H1 (cell line): ENCODE results near the gene C11orf71. TPM values are rescaled to one million over a fixed set of nuclear protein-coding genes. Genes with fewer than 3 reads are reported as not detected.

Source experiments
- CTCF ChIA-PET: fragments of 300-600 bp; sonication (Branson Sonifier 250); formaldehyde crosslinking; loops from one replicate; lab custom pipeline; 2021; ENCODE audit not compliant: partially characterized antibody; lab: Charles Lee
- POLR2A ChIA-PET: fragments of 300-600 bp; sonication (Branson Sonifier 250); formaldehyde crosslinking; loops from one replicate; lab custom pipeline; 2021; ENCODE audit warnings: inconsistent platforms; ENCODE audit not compliant: partially characterized antibody; lab: Charles Lee
- DNase-seq, 2 experiments: peaks; one replicate each; pipeline versions ENCODE4 v3.0.0 to v3.0.0-alpha.2; 2010 to 2022; ENCODE audit warnings: low spot score in 2 of 2, low read depth in 1 of 2, mixed read lengths in 1 of 2
- FAIRE-seq: peaks from 2 replicates; lab custom pipeline; 2011; peaks lifted over from hg19 to GRCh38; lab: Jason Lieb, UNC
- H2AFZ ChIP-seq: 2 replicates; pipeline ENCODE4 v1.8.1; 2012; ENCODE audit warnings: low read length, inconsistent platforms
- H2AK5ac ChIP-seq: 2 replicates; pipeline ENCODE4 v1.6.1; 2013; ENCODE audit warnings: low read depth, low read length
- H2BK120ac ChIP-seq: replicated peaks from 2 replicates; pipeline ENCODE3; 2013; ENCODE audit warnings: low read depth, low read length, inconsistent platforms
- H2BK12ac ChIP-seq: 2 replicates; pipeline ENCODE4 v1.6.1; 2013; ENCODE audit warnings: low read depth, low read length
- H2BK15ac ChIP-seq: 2 replicates; pipeline ENCODE4 v1.6.1; 2013; ENCODE audit warnings: low read length
- H2BK20ac ChIP-seq: 2 replicates; pipeline ENCODE4 v1.6.1; 2013; ENCODE audit warnings: low read length
- H2BK5ac ChIP-seq: 2 replicates; pipeline ENCODE4 v1.6.1; 2013; ENCODE audit warnings: low read depth, low read length
- H3K14ac ChIP-seq: 2 replicates; pipeline ENCODE4 v1.6.1; 2013; ENCODE audit warnings: inconsistent platforms; ENCODE audit not compliant: insufficient read length
- H3K18ac ChIP-seq: 2 replicates; pipeline ENCODE4 v1.6.1; 2013; ENCODE audit warnings: low read length; ENCODE audit errors: extremely low read depth
- H3K23ac ChIP-seq: 2 replicates; pipeline ENCODE4 v1.6.1; 2013; ENCODE audit warnings: inconsistent platforms; ENCODE audit not compliant: insufficient read length
- H3K23me2 ChIP-seq: 2 replicates; pipeline ENCODE4 v1.6.1; 2013; ENCODE audit warnings: low read depth, low read length
- H3K27ac ChIP-seq: 2 replicates; pipeline ENCODE4 v1.6.1; 2011; ENCODE audit warnings: low read depth, low read length, inconsistent platforms
- H3K27me3 ChIP-seq, 4 experiments: replicated peaks in 1 of 4; 1 replicate in 1 of 4; 2 replicates in 3 of 4; pipeline versions ENCODE4 v1.6.1 to v1.8.1; 2011 to 2013; ENCODE audit warnings: low read length in 3 of 4, mild to moderate bottlenecking in 3 of 4, inconsistent platforms in 2 of 4, mixed read lengths in 2 of 4, moderate library complexity in 1 of 4; ENCODE audit not compliant: control insufficient read depth in 3 of 4, insufficient read depth in 3 of 4; ENCODE audit errors: extremely low read depth in 1 of 4
- H3K36me3 ChIP-seq, 4 experiments: 2 replicates each; pipeline versions ENCODE4 v1.6.1 to v1.8.1; 2011 to 2013; ENCODE audit warnings: mild to moderate bottlenecking in 4 of 4, low read length in 3 of 4, moderate library complexity in 2 of 4, control low read depth in 1 of 4, inconsistent platforms in 1 of 4; ENCODE audit not compliant: insufficient read depth in 4 of 4, control insufficient read depth in 2 of 4
- H3K4ac ChIP-seq: replicated peaks from 2 replicates; pipeline ENCODE3; 2013; ENCODE audit warnings: low read length, low read depth, mixed read lengths, inconsistent platforms; ENCODE audit not compliant: insufficient read length
- H3K4me1 ChIP-seq, 4 experiments: replicated peaks in 1 of 4; 1 replicate in 1 of 4; 2 replicates in 3 of 4; pipeline versions ENCODE4 v1.6.1 to v1.8.1; 2011 to 2013; ENCODE audit warnings: low read length in 3 of 4, inconsistent platforms in 2 of 4, mixed read lengths in 1 of 4; ENCODE audit not compliant: insufficient read depth in 4 of 4, control insufficient read depth in 3 of 4
- H3K4me2 ChIP-seq, 2 experiments: 2 replicates each; pipeline versions ENCODE4 v1.6.1 to v1.8.1; 2011 to 2013; ENCODE audit warnings: low read depth in 2 of 2, low read length in 2 of 2, control low read depth in 1 of 2, inconsistent platforms in 1 of 2, mild to moderate bottlenecking in 1 of 2; ENCODE audit not compliant: insufficient read depth in 1 of 2
- H3K4me3 ChIP-seq, 4 experiments: fragments of 200-600, 300-600 bp in 1 of 4; sonication (generic), shearing (Covaris generic), sonication (Bioruptor Twin) in 1 of 4; 2 replicates each; pipeline versions ENCODE4 v1.5.1 to v1.8.1; 2011 to 2016; ENCODE audit warnings: low read length in 4 of 4, low read depth in 3 of 4, control low read depth in 2 of 4, inconsistent platforms in 2 of 4, mild to moderate bottlenecking in 2 of 4, mixed read lengths in 1 of 4, moderate library complexity in 1 of 4; ENCODE audit not compliant: insufficient read depth in 2 of 4; ENCODE audit errors: extremely low read depth in 1 of 4
- H3K56ac ChIP-seq: replicated peaks from 2 replicates; pipeline ENCODE3; 2013; ENCODE audit warnings: low read depth, mild to moderate bottlenecking, mixed read lengths, low read length, inconsistent platforms; ENCODE audit not compliant: insufficient read length
- H3K79me1 ChIP-seq: 2 replicates; pipeline ENCODE4 v1.6.1; 2013; ENCODE audit warnings: low read depth, low read length, control low read depth
- H3K79me2 ChIP-seq, 2 experiments: 2 replicates each; pipeline versions ENCODE4 v1.6.1 to v1.8.1; 2012 to 2013; ENCODE audit warnings: low read length in 2 of 2, mild to moderate bottlenecking in 2 of 2, inconsistent platforms in 1 of 2; ENCODE audit not compliant: insufficient read depth in 2 of 2, control insufficient read depth in 1 of 2
- H3K9ac ChIP-seq, 4 experiments: replicated peaks in 1 of 4; 1 replicate in 1 of 4; 2 replicates in 3 of 4; pipeline versions ENCODE4 v1.6.1 to v1.8.1; 2011 to 2013; ENCODE audit warnings: low read depth in 3 of 4, low read length in 3 of 4, control low read depth in 2 of 4, mild to moderate bottlenecking in 2 of 4, moderate library complexity in 2 of 4, inconsistent platforms in 1 of 4; ENCODE audit errors: extremely low read depth in 1 of 4
- H3K9me3 ChIP-seq, 2 experiments: 2 replicates each; pipeline versions ENCODE4 v1.6.1 to v1.8.1; 2012 to 2013; ENCODE audit warnings: mild to moderate bottlenecking in 2 of 2, moderate library complexity in 2 of 2, control low read depth in 1 of 2, inconsistent platforms in 1 of 2, low read depth in 1 of 2, low read length in 1 of 2, mixed read lengths in 1 of 2; ENCODE audit not compliant: insufficient read depth in 2 of 2
- H4K20me1 ChIP-seq, 2 experiments: replicated peaks in 1 of 2; 2 replicates each; pipeline versions ENCODE3 to v1.8.1; 2011 to 2013; ENCODE audit warnings: inconsistent platforms in 2 of 2, low read length in 2 of 2, mild to moderate bottlenecking in 1 of 2; ENCODE audit not compliant: insufficient read depth in 2 of 2, control insufficient read depth in 1 of 2
- H4K5ac ChIP-seq: 2 replicates; pipeline ENCODE4 v1.6.1; 2013; ENCODE audit warnings: low read length, low read depth, mixed read lengths, inconsistent platforms; ENCODE audit not compliant: insufficient read length
- H4K8ac ChIP-seq: 2 replicates; pipeline ENCODE4 v1.8.0; 2013; ENCODE audit warnings: mild to moderate bottlenecking, moderate library complexity, low read length, inconsistent platforms; ENCODE audit not compliant: insufficient read depth; ENCODE audit errors: extremely low read depth
- H4K91ac ChIP-seq: replicated peaks from 2 replicates; pipeline ENCODE3; 2013; ENCODE audit warnings: low read length, mixed read lengths, inconsistent platforms; ENCODE audit not compliant: insufficient read length
- CBX8 ChIP-seq: fragments of 300-800, 300-1000 bp; sonication (generic); IDR thresholded peaks from 2 replicates; pipeline ENCODE4 v1.7.1; 2016; ENCODE audit warnings: low read depth, low read length, borderline replicate concordance
- CHD1 ChIP-seq: IDR thresholded peaks from 2 replicates; pipeline ENCODE4 v1.6.1; 2012; ENCODE audit warnings: low read depth, low read length, improper control_type of control experiment
- CHD2 ChIP-seq: IDR thresholded peaks from 2 replicates; pipeline ENCODE4 v1.6.1; 2012; ENCODE audit warnings: low read length, improper control_type of control experiment
- CTBP2 ChIP-seq: IDR thresholded peaks from 2 replicates; pipeline ENCODE4 v1.7.0; 2011; ENCODE audit warnings: borderline replicate concordance, mild to moderate bottlenecking, moderate library complexity, mixed read lengths, low read length; ENCODE audit not compliant: insufficient read depth, insufficient read length
- MAFK ChIP-seq: IDR thresholded peaks from 2 replicates; pipeline ENCODE4 v1.6.1; 2012; ENCODE audit warnings: low read depth, mild to moderate bottlenecking, improper control_type of control experiment, low read length
- POLR2A ChIP-seq, 2 experiments: IDR thresholded peaks; 1 replicate in 1 of 2; 2 replicates in 1 of 2; pipeline ENCODE4 v1.6.1; 2011; ENCODE audit warnings: low read depth in 2 of 2, low read length in 2 of 2, mild to moderate bottlenecking in 2 of 2; ENCODE audit errors: control extremely low read depth in 1 of 2
- POU5F1 ChIP-seq: IDR thresholded peaks from 2 replicates; pipeline ENCODE4 v1.6.1; 2011; ENCODE audit warnings: low read depth, mild to moderate bottlenecking, low read length, moderate library complexity
- RFX5 ChIP-seq: IDR thresholded peaks from 2 replicates; pipeline ENCODE4 v1.6.1; 2011; ENCODE audit warnings: low read depth, low read length, improper control_type of control experiment, borderline replicate concordance
- RXRA ChIP-seq: IDR thresholded peaks from 2 replicates; pipeline ENCODE4 v1.6.1; 2011; ENCODE audit warnings: low read depth, mild to moderate bottlenecking, low read length, moderate library complexity; ENCODE audit not compliant: insufficient read depth
- SAP30 ChIP-seq: fragments of 300-600 bp; sonication (generic); IDR thresholded peaks from 2 replicates; pipeline ENCODE4 v1.7.1; 2012; ENCODE audit warnings: low read length, moderate library complexity, mild to moderate bottlenecking, inconsistent platforms; ENCODE audit not compliant: insufficient read depth, insufficient replicate concordance
- SIN3A ChIP-seq, 2 experiments: IDR thresholded peaks in 1 of 2; conservative IDR thresholded peaks in 1 of 2; 2 replicates each; pipeline ENCODE4 v1.6.1; 2011 to 2012; ENCODE audit warnings: low read length in 2 of 2, improper control_type of control experiment in 1 of 2, low read depth in 1 of 2, mild to moderate bottlenecking in 1 of 2
- SIRT6 ChIP-seq: IDR thresholded peaks from one replicate; pipeline ENCODE4 v1.7.1; 2012; ENCODE audit warnings: low read length, inconsistent platforms
- SP2 ChIP-seq: IDR thresholded peaks from 2 replicates; pipeline ENCODE4 v1.6.1; 2012; ENCODE audit warnings: mild to moderate bottlenecking, low read length, inconsistent platforms
- SRF ChIP-seq: IDR thresholded peaks from 2 replicates; pipeline ENCODE4 v1.6.1; 2011; ENCODE audit warnings: mild to moderate bottlenecking, low read depth, low read length, moderate library complexity
- TAF1 ChIP-seq: IDR thresholded peaks from 2 replicates; pipeline ENCODE4 v1.6.1; 2011; ENCODE audit warnings: mild to moderate bottlenecking, low read depth, low read length
- TAF7 ChIP-seq: optimal IDR thresholded peaks from 2 replicates; pipeline ENCODE3; 2011; ENCODE audit warnings: low read depth, mild to moderate bottlenecking, inconsistent platforms, low read length, moderate library complexity, borderline replicate concordance
- WGBS, 2 experiments: shearing (Covaris generic) in 1 of 2; methylation state at CpG; one replicate each; pipeline versions ENCODE4 v1.1.6 to v1.1.7; 2013 to 2015; ENCODE audit warnings: low lambda C conversion rate in 2 of 2, mixed read lengths in 2 of 2, inconsistent platforms in 1 of 2, low coverage in 1 of 2, missing lambda C conversion rate in 1 of 2; ENCODE audit not compliant: insufficient replicate concordance in 2 of 2, insufficient coverage in 1 of 2, insufficient read length in 1 of 2; ENCODE audit errors: extremely low coverage in 1 of 2, missing lambda C conversion rate in 1 of 2; 5-methylcytosine and 5-hydroxymethylcytosine counted together
- polyA plus RNA-seq, 7 experiments: library from polyadenylated mRNA; depleted of rRNA in 3 of 7; stranded (reverse) in 5 of 7; unstranded in 2 of 7; fragments of >200 nt in 5 of 7; fragments of 200-250 nt in 2 of 7; gene quantifications; 1 replicate in 5 of 7; 2 replicates in 1 of 7; 4 replicates in 1 of 7; pipeline versions ENCODE4 v1.2.1 to v1.2.3, GENCODE V29; 2011 to 2013; ENCODE audit warnings: missing spikeins in 2 of 7, mixed read lengths in 2 of 7
- total RNA-seq: library from RNA; stranded (reverse); fragmentation: NEBNext Ultra II Directional; extraction: Animal tissue kit (Norgen Biotek cat#: 25700); gene quantifications from 2 replicates; pipeline ENCODE4 v1.2.1, GENCODE V29; 2021

Gene C11orf71
- total and polyA plus RNA-seq, 2 of the 8 experiments (the other 6 are each of a cell fraction or from before 2014, with no cell fraction given), result 5.4 to 8.7 TPM

DNA sequence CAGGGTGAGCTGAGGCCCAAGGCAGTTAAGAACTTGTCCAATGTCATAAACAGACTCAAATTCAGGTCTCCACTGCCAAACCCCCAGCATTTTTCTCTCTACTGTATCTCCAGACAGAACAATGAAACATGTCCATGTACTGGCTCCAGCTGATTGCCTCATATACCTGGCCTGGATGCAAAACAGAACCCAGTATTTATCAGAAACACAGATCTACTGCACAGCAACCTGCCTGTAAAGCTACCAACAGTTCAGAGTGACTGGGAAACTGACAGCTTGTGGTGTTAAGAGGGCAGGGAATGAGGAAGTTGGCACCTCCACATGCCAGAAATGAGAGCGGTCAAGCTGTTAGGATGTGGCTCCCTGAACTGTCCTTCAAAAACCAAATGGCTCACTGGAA lies 41.6 kb downstream of the C11orf71 start:
- no peak overlapping the region for H2BK15ac ChIP-seq
- no peak overlapping the region for H3K4me3 ChIP-seq
- DNase-seq (no peak), FAIRE-seq (no peak)
- H2AFZ ChIP-seq, result 0 out of 2 replicates have a peak overlapping the region, but pooled peaks have one; percentile 58
- H2BK20ac ChIP-seq, result no peak overlapping the region
- H3K79me1 ChIP-seq, result no peaks in the 10 kb centered on the region
- CTCF ChIA-PET, result interaction anchor here (0.8 to 1.4 kb wide), 2 partner anchors 12 to 18 kb away, joined by 5 read pairs; no protein-coding TSS in a partner anchor
- H3K14ac ChIP-seq, result no peak overlapping the region
- H4K91ac ChIP-seq, result no peak overlapping the region
- no peak overlapping the region for H2BK120ac ChIP-seq
- no peaks in the 10 kb centered on the region for H3K27me3 ChIP-seq
- no peak overlapping the region for H3K18ac ChIP-seq
- no peak overlapping the region for H2BK5ac ChIP-seq
- no peaks in the 10 kb centered on the region for H3K79me2 ChIP-seq
- H3K4me1 ChIP-seq, result no peaks in the 10 kb centered on the region
- no peak overlapping the region for H4K5ac ChIP-seq
- no peak overlapping the region for H3K23ac ChIP-seq
- H4K8ac ChIP-seq, result no peak overlapping the region
- POLR2A ChIA-PET, result no interaction called here
- H2AK5ac ChIP-seq, result no peak overlapping the region
- no peaks in the 10 kb centered on the region; a peak in 1 of 4 replicates for H3K9me3 ChIP-seq
- H3K36me3 ChIP-seq, result no peaks in the 10 kb centered on the region
- no peak overlapping the region for H3K56ac ChIP-seq
- TF ChIP-seq CHD1 (no peak), MAFK (no peak), SIRT6 (no peak), POU5F1 (no peak), SAP30 (no peak), SRF (no peak), CBX8 (no peak), TAF1 (no peak), RFX5 (no peak), POLR2A (IDR thresholded peaks at IDR 0.05; ENCODE audit: control extremely low read depth in 1 of 2, low read depth in 2 of 2, low read length in 2 of 2) (no peak), RXRA (no peak), CHD2 (no peak), CTBP2 (no peak), SIN3A (conservative IDR thresholded peaks at IDR 0.05 in 1 of 2, IDR thresholded peaks at IDR 0.05 in 1 of 2; ENCODE audit: low read depth in 1 of 2, low read length in 2 of 2) (no peak), TAF7 (no peak), SP2 (no peak)
- 88% methylated on average over 1 of the region's 1 CpG; no CpG with 5 or more reads in 1 of the 2 experiments for WGBS, 2 experiments
- no peaks in the 10 kb centered on the region for H4K20me1 ChIP-seq
- H2BK12ac ChIP-seq, result no peak overlapping the region
- no peak overlapping the region for H3K4ac ChIP-seq
- no peak overlapping the region for H3K4me2 ChIP-seq
- no peak overlapping the region for H3K27ac ChIP-seq
- H3K23me2 ChIP-seq, result no peaks in the 10 kb centered on the region
- no peak overlapping the region for H3K9ac ChIP-seq
